HG03354 (cell line): ENCODE results near the gene UHRF1.
A peak's percentile ranks its signal among the peaks of the same experiment; 100 is the strongest.
"Not testable (repeated sequence)": the region's sequence is repeated elsewhere in the genome, so short reads cannot be mapped to it uniquely, and the experiment has no call there.

Source experiments
- ATAC-seq: cut with Tn5 transposase; IDR thresholded peaks from one replicate; pipeline ENCODE4 v1.9.1; 2021; ENCODE audit warnings: mild to moderate bottlenecking; ENCODE audit not compliant: unreplicated experiment, poor library complexity, severe bottlenecking

Gene UHRF1

DNA sequence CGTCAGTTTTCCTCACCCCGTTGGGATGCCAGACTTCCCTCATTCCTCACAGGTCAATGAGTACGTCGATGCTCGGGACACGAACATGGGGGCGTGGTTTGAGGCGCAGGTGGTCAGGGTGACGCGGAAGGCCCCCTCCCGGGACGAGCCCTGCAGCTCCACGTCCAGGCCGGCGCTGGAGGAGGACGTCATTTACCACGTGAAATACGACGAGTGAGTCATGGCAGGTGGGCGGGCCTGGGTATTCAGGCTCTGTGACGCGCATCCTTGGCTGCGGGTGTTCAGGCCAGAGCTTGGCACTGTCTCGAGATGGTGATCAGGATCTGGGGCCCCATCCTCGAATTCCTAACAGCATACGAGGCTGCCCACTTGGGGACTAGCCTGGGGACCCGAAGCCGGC, 21.4 kb downstream of the UHRF1 start:
- ATAC-seq, result no peak

DNA sequence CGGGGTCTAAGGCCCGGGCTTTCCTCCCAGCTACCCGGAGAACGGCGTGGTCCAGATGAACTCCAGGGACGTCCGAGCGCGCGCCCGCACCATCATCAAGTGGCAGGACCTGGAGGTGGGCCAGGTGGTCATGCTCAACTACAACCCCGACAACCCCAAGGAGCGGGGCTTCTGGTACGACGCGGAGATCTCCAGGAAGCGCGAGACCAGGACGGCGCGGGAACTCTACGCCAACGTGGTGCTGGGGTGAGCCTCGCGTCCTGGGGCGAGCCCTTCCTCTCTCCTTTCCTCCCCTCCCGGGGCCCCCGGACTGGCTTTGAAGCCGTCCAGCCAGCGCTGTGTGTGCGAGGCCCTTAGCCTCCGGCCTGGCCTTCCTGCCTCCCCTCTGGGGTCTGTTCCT, 23.4 kb downstream of the UHRF1 start:
- ATAC-seq, result no peak

DNA sequence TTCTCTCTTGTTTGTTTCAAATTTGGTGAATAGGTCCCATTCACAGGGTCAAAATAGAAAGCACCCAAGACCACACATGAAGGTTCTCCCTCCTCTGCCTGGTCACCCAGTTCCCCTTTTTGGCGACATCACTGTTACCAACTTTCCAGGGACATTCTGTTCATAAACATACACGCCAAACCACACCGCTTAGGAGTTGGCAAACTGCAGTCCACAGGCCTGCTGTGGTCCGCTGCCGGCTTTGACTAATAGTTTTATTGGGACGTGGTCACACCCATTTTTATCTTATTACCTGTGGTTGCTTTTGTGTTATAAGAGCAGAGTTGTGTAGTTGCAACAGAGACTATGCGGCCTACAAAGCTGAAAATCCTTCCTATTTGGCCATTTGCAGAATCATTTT, 24.2 kb downstream of the UHRF1 start:
- ATAC-seq, result no peak

DNA sequence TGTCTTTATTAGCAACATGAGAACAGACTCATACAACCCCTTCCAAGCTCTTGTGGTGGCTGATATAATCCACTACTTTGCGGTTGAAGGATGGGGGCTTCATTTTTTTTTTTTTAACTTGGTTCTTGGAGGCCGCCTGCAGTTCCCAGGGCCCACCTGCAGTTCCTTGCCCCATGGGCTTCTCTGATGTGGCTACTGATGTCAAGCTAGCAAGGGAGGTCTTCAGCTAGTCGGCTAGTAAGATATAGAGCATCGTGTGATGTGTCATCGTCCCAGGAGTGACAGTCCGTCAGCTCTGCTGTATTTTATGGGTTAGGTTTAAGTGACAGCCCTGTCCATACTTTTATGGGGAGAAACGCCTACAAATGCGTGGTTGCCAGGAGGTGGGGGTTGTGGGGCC, 26.1 kb downstream of the UHRF1 start:
- ATAC-seq, result no peak

DNA sequence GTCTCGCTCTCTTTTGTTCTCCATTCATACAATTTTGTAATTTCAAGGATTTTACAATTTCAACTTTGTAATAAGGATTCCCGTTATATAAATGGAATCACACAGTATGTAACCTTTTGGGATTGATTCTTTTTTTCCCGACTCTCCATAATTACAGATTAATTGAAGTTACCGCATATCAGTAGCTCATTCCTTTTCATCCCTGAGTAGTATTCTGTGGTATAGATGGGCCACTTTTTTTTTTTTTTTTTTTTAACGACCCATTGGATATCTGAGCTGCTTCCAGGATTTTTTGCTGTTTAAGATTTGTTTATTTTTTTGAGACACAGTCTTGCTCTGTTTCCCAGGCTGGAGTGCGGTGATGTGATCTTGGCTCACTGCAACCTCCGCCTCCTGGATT, 27.8 kb downstream of the UHRF1 start:
- ATAC-seq, result no peak

DNA sequence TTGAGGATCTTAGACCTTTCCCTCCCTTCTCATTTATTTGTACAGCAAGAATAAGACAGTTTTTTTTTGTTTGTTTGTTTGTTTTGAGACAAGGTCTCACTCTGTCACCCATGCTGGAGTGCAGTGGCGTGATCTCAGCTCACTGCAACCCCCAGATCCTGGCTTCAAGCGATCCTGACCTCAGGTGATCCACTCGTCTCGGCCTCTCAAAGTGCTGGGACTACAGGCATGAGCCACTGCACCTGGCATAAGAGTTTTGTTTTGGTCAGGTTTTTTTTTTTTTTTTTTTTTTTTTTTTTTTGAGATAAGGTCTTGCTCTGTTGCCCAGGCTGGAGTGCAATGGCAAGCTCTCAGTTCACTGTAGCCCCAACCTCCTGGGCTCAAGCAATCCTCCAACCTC, 29.2 kb downstream of the UHRF1 start:
- not testable (repeated sequence) for ATAC-seq

DNA sequence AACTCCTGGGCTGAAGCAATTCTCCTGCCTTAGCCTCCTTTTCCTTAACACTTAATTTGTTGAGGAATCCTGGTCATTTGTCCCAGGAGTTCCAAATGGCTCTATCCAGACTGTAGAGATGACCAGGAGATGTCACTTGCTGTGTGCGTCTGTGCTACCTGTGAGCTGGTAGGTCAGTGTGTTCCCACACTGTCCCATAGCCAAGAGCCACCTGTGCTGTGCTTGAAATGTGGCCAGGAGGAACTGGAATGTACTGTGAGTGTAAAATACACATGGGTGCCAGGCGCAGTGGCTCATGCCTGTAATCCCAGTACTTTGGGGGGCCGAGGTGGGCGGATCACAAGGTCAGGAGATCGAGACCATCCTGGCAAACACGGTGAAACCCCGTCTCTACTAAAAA, 30.2 kb downstream of the UHRF1 start:
- ATAC-seq, result no peak

DNA sequence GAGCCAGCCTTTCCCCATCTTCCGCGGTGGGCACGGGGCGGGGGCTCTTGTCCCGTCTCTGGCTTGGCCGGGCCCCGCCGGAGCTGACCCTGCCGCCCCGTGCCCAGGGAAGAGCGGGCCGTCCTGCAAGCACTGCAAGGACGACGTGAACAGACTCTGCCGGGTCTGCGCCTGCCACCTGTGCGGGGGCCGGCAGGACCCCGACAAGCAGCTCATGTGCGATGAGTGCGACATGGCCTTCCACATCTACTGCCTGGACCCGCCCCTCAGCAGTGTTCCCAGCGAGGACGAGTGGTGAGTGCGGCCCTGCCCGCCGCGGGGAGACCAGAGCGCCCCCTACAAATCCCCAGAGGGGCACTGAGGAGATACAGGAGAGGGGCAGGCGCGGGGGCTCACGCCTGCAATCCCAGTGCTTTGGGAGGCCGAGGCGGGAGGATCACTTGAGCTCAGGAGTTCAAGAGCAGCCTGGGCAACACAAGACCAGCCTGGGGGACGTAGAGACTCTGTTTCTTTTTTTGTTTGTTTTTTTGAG, 32.4 kb downstream of the UHRF1 start:
- not testable (repeated sequence) for ATAC-seq

DNA sequence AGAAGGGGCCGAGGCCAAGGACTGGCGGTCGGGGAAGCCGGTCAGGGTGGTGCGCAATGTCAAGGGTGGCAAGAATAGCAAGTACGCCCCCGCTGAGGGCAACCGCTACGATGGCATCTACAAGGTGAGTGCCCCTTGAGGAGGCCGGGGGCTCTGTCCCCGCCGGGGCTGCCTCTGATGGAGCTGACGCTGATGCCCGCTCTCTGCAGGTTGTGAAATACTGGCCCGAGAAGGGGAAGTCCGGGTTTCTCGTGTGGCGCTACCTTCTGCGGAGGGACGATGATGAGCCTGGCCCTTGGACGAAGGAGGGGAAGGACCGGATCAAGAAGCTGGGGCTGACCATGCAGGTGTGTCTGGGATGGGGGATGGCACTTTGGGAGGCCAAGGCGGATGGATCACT, 41.3 kb downstream of the UHRF1 start:
- ATAC-seq, result not testable (repeated sequence)

DNA sequence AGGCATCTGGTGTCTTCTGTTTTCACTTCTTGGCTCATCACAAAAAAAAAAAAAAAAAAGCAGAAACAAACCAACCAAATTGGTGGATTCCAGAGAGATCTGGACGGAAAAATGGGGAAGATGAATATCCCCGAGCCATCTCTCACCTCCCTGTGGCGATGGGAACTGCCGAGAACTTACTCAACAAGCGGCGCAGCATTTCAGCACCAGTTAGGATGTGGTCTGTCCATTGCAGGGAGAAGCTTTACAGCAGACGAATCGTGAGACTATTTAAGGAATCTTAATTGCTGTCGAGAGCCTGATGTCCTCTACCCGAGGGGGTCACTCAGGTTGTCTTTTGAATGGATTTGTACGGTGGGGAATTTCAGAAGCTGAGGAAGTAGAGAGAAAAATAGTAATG, 42.4 kb downstream of the UHRF1 start:
- ATAC-seq, result no peak

DNA sequence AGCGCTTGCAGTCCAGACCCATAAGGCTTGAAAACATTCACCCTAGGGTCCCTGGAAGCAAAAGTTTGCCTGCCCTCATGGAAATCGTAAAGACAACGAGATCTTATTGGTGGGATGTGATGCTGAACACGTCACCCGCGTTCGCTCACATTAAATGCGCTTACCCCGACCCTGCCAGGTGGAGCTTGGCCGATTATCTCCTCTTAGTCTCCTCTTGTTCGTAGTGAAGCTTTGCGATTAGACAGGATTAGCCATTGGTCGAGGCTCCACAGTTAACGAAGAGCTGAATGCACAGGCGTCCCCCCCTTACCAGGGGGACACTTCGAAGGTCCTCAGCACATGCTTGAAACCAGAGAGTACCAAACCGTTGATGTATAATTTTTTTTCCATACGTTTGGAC, 43.6 kb downstream of the UHRF1 start:
- ATAC-seq, result no peak

DNA sequence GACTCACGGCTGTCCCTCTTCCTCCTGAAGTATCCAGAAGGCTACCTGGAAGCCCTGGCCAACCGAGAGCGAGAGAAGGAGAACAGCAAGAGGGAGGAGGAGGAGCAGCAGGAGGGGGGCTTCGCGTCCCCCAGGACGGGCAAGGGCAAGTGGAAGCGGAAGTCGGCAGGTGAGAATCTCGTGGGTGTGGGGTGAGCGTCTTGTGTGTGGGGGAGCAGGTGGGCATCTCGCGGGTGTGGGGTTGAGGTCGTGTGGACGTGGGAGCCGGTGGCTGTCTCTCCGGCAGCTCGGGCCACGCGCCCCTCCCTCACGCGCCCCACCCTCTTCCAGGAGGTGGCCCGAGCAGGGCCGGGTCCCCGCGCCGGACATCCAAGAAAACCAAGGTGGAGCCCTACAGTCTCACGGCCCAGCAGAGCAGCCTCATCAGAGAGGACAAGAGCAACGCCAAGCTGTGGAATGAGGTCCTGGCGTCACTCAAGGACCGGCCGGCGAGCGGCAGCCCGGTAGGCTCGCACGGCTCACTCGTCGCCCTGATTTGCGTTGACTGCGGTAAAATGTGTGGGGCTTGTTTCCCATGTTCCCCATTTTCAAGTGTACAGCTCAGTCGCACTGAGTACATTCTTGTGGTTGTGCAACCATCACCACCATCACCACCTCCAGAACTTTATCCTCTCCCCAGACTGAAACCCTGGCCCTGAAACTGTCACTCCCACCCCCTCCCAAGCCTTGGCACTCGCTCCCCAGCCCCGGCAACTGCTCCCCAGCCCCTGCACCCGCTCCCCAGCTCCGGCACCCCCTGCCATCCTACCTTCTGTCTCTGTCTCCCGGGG, 45.2 kb downstream of the UHRF1 start:
- not testable (repeated sequence) for ATAC-seq

DNA sequence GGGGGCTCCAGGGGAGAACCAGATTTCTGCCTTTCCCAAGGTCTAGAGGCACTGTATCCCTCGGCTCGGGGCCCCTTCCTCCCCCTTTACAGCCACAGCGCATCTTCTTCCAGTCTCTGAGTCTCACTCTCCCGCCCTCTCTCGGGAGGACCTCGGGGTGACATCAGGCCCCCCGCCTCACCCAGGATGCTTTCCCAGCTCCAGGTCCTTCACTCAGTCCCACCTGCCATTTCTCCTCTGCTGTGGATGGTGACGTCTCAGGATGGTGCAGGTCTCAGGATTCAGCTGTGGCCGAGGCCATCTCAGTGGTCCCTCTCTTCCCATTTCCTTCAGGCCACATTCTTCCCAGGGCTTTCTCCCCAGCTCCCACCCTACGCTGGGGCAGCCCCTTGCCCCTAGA, 46.0 kb downstream of the UHRF1 start:
- ATAC-seq, result no peak

DNA sequence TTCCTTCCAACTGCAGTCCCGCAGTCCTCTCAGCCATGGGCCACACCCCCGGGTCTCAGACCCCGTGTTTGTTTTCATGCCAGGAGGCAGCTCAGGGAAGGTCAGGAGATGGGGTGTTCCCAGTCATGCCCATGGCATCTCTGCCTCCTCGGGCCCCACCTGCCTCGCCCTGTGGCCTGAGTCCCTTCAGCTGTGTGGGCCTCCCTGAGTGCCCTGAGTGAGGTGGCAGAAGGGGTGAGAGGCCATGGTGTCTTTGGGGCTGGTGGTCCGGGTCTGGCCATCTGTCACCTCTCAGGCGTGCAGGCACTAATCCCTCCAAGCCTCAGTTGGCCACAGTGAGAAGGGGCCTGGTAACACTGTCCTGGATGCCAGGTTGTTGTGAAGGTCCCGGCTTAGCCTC, 48.7 kb downstream of the UHRF1 start:
- ATAC-seq, result no peak

DNA sequence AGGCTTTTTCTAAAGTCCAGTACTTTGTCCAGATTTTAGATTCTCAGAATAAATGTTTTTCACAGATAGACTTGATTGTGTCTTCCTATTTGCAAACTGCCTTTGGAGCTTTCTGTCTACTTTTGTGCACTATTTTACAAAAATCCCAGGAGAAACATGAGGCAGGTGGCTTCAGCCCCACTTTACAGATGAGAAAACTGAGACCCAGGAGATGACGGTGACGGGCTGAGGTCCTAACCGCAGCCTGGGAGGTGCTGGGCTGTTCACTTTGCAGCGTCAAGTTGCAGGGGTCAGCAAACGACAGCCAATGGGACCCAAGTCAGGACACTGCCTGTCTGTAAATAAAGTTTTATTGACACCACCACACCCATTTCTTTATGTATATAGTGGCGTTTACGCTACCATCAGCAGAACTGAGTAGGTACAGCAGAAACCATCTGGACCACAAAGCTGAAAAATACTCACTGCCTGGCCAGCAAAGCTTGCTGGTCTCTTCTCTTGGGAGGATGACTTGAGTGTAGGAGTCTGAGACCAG, 52.9 kb downstream of the UHRF1 start:
- ATAC-seq, result no peak

DNA sequence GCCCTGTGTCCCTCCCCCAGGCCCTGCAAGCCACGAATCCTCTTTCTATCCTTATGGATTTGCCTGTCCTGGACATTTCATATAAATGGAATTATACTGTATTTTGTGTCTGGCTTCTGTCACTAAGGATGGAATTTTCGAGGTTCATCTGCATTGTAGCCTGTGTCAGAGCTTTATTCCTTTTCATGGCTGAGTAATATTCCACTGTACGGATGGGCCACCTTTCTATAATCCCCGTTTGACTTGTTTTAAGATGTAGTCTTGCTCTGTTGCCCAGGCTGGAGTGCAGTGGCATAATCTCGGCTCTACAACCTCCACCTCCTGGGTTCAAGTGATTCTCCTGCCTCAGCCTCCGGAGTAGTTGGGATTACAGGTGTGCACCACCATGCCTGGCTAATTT, 55.8 kb downstream of the UHRF1 start:
- no peak for ATAC-seq

DNA sequence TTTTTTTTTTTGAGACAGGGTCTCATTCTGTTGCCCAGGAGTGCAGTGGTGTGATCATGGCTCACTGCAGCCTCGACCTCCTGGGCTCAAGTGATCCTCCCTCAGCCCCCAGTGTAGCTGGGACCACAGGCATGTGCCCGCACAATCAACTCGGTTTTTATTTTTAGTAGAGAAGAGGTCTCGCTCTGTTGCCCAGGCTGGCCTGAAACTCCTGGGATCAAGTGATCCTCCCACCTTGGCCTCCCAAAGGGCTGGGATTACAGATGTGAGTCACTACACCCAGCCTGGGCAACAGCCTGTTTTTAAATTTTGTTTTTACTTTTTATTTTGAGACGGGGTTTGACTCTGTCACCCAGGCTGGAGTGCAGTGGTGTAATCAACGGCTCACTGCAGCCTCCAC, 57.3 kb downstream of the UHRF1 start:
- ATAC-seq, result no peak

DNA sequence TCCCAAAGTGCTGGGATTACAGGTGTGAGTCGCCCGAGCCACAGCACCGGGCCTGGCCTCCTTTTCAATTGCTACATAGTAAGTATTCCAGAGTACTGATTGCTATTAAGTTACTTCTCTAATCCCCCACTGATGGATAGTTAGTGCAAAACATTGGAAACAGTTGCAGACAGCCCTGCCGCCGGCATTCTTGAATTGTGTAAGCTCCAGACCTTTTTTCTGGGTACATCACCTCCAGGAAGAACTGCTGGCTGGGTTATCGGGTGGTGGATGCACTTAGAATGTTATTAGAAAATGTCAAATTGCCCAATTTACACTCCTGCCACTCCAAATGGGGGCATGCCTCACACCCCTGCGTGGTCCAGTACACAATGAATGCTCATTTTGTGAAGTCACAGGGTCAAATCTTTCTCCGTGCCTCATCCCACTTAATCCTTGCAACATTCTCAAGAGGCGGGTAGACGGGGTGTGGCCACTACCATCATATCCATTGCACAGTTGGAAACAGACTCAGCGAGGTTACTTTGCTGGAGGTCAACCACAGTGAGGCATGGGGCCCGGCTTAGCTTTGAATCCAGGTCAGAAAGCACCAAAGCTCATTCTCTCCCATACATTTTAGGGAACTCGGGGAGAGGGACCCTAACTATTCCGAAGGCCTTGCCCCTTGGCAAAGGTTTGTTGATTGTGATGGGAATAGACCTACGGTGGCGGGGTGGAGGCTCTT, 58.6 kb downstream of the UHRF1 start:
- no peak for ATAC-seq

DNA sequence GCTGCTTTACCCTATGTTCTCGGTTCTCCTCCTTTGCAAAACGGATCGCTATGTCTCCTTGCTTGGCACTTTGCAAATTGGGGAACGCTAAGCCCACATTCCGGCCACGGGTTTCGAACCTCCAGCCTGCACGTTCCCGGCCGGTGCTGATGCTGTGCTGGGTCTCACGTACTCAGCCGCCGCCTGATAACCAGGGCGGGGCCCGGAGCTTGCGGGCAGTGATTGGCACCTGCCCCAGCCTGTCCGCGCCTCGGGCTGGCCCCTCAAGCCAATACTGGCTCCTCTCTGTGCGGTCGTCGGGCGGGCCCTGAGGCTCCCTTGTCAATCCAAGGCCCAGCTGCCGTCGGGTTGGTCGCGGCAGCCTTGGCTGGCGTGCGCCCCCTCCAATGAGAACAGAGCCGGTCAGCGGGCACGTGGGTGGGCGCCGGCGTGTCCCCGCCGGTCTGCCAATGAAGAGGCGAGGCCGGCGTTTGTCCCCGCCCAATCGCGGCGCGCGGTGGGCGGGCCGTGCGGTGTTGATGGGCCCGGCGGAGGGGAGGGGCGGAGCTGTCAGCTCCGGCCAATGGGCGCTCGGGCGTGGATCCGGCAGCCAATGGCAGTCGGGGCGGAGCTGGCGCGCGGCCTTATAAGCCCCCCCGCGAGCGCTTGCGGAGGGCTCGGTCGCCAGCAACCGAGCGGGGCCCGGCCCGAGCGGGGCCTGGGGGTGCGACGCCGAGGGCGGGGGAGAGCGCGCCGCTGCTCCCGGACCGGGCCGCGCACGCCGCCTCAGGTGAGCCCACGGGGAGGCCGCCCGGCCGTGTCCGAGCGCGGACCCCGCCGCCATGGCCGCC, 59.4 kb downstream of the UHRF1 start, which contains the start of gene KDM4B:
TSS of gene KDM4B (plus strand) at position 652 of the 830 bp plus-strand sequence. CDS start 63,778 bp downstream, outside the sequence.
- peak; percentile 89 for ATAC-seq

DNA sequence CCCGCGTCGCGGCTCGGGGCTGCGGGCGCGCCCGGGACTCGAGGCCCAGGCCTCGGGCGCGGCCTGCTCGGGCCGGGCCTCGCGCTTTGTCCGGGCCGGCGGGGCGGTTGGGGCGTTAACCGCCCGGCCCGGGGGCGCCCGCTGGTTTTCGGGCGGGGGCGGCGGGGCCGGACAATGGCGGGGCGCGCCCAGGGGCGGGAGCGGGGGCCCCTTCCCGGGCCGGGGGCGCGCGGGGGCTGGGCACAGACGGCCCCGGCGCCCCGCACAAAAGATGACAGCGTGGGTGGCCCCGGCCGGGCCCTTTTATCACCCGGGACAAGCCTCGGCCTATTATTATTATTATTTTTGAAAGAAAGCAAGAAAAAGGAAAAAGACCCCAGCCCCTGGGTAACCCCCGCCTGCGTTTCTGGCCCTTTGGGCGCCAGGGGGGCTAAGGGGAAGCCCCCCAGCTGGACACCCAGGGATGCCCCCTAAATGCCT, 60.0 kb downstream of the UHRF1 start:
- no peak for ATAC-seq
